HG03520 (cell line): ENCODE data around the gene AGXT2.
A peak's percentile ranks its signal among the peaks of the same experiment; 100 is the strongest.

Source experiments
- ATAC-seq: cut with Tn5 transposase; IDR thresholded peaks from one replicate; pipeline ENCODE4 v1.9.1; 2021; ENCODE audit warnings: mild to moderate bottlenecking, moderate library complexity; ENCODE audit not compliant: unreplicated experiment

The AGXT2 gene

GRCh38 chr5:35016174-35017051, 31.3 kb downstream of the AGXT2 start:
- ATAC-seq, result no peak

- ATAC-seq, result no peak
Observed at GRCh38 chr5:35015063-35015462, 32.7 kb downstream of the AGXT2 start.

GRCh38 chr5:35012796-35013195, 35.0 kb downstream of the AGXT2 start:
- no peak for ATAC-seq

GRCh38 chr5:35012365-35012764, 35.4 kb downstream of the AGXT2 start:
- no peak for ATAC-seq

GRCh38 chr5:35010676-35011075, 37.1 kb downstream of the AGXT2 start:
- no peak for ATAC-seq

- no peak for ATAC-seq
Observed at GRCh38 chr5:35009657-35010056, 38.1 kb downstream of the AGXT2 start.

- no peak for ATAC-seq
Observed at GRCh38 chr5:35009019-35009418, 38.7 kb downstream of the AGXT2 start.

DNA sequence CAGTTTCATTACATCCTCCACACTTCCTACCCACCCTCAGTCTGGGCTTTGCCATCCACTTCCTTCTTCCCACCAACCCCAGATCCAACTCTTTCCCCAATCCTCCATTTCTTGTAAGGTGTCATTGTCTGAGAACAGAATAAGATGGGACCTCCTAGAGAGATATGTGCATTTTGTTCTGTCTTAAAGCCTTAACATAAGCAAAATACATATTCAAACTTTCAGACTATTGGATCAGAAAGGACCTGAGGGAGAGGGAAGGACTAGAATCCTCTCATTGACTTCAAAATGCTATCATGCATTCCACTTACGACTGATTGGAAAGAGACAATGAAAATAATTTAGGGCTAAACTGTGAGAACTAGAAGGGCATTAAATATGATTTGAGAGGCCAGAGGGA, 43.0 kb downstream of the AGXT2 start:
- no peak for ATAC-seq

DNA sequence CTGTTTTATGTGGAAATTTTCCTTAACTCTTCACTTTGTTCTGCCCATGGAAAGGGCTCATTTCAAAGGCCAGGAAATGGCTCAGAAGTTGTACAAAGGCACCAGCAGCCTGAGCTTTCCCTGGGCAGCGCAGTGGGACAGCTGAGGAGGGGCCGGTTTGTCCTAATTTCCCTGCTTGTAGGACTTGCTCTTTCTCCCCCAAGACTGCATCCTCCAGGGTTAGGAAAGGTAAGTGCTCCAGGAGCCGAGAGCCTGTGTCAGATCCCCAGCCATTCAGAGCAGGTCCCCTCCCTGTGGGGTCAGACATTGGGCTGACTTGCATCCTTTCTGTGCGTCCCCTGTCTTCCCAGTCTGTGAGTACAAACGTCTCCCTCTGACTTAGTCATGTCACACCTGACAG, 43.5 kb downstream of the AGXT2 start:
- ATAC-seq, result no peak

DNA sequence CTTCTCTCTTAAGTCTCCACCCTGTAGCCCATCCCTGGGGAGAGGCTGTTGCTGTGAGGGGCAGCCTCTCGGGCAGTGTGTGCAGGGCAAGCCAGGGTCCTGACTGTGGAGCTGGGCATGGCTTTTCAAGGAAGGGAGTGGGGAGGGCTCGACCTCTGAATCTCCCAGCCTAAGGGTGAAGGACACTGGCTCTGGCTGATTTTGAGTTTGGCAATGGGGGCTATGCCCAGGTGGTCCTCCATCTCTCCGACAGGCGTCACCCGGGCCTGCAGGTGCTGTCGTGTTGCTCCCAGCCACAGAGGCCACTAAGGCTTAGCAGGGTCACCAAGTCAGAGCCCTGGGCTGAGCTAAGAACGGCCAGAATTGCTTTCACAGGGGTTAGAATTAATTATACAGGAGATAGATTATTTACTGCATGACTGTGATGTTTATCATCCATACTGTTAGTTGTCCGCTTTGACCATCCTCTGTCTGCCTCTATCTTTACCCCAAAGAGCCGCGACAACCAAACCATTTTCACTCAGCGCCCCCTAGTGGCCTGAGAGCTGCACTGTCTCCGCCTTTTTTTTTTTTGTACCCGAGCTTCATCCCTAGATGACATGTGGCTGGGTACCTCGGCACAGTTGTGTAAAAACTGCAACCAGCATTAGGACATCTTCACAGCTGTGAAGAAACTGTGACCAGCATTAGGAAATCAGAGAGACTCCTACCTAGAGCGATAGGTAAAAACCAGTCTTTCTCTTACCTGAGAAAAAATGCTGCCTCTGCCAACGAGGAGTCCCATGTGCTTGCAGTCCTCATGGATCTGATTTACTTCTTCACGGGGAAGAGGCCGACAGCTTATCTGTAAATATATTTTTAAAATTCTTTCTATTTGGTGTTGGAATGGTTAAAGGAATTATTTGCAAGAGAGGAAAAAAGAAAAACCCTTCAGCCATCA, 44.5 kb downstream of the AGXT2 start:
- peak; percentile 81 for ATAC-seq

DNA sequence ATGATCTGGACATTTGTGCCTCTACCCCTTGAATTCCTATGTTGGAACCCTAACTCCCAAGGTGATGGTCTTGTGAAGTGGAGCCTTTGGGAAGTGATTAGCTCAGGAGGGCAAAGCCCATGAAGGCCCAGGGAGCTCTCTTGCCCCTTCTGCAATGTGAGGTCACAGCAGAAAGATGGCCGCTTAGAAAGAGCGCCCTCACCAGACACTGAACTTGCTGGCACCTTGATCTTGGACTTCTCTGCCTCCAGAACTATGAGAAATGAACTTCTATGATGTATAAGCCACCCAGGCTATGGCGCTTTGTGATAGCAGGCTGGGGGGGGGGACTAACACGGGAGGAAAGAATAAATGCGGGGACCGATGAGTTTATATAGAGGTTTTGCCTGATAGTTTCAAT, 45.3 kb downstream of the AGXT2 start:
- no peak for ATAC-seq

DNA sequence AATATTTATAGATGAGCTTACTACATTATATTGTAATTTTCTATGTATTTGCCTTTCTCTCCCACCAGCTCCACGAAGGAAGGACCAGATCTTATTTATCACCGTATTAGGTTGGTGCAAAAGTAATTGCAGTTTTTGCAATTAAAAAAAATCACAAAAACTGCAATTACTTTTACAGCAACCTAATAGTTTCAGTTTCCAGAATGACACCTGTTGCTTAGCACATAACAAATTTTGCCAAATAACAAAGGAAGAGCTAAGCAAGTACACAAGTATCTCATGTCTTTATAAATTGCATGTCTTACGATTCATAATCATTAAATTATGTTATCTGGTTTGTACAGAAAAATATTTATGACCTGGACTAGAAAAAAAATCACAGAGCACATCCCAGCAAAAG, 45.9 kb downstream of the AGXT2 start:
- ATAC-seq, result no peak

DNA sequence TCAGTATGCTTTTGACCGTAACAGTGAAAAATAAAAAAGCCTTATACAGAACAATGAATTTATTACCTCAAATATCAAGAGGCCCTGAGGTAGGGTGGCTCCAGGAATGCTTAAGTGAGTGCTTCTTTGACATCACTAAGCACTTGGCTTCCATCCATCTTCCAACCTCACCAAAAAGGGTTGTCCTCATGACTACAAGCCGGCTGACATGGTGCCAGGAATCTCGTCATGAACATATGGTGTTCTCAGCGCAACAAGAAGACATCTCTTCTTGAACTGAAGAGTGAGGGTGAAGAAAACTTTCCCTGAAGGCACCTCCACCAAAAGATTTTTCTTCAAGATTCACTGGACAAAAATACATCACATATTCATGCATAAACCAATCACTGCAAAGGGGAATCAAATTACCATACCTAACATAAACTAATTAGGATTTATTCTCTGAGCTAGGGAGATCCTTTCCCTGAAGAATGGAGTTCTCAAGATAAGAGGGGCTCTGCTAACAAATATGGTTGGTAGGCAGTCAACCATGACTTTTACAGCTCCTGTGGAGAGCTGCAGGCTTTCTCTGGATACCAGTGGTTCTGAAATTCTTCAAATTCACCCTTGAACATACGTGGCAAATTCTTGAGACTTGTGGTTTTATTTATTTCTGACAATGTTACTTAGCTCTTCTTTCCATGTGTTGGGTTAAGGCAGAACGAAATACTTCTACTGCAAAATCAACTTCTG, 49.5 kb downstream of the AGXT2 start:
- ATAC-seq, result no peak

GRCh38 chr5:34996261-34996660, 51.5 kb downstream of the AGXT2 start:
- ATAC-seq, result no peak

DNA sequence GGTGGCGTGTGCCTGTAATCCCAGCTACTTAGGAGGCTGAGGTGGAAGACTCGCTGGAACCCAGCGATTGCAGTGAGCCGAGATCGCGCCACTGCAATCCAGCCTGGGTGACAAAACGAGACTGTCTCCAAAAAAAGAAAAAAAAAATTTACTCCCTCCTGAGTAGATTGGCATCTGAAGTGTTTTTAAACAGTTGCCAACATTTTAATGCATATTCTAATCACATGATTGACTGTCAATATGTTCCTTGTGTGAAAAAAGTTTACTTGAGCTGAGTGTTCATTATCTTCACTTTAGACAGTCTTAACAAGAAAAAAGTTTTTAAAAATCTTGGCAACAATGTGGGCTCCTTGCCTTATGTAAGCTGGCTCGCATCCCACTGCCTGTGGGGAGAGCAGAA, 53.8 kb downstream of the AGXT2 start:
- ATAC-seq, result no peak

DNA sequence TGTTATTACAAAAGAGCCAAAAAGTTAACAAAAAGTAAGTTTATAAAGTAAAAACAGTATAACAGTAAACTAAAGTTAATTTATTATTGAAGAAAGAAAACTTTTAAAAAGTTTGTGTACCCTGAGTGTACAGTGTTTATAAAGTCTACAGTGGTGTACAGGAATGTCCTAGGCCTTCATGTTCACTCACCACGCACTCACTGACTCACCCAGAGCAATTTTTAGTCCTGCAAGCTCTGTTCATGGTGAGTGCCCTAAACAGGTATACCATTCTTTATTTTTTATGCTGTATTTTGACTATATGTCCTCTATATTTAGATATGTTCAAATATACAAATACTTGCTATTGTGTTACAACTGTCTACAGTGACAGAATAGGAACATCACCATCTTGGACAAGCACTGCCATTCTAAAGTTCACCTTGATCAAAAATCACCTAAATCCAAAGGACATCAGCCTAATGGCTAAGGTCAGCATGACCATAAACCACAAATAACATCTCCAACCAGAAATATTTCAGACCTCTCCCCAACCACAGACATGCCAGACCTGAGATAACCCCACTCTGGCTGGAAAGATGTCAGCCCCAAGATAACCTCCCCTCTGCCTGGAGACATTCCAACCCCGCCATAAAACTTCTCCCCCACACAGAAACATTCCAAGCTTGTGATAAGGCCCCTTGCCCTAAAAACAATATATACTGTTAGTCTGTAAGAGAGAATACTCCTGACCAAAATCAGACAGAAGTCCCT, 56.1 kb downstream of the AGXT2 start:
- no peak for ATAC-seq

GRCh38 chr5:34986965-34987364, 60.8 kb downstream of the AGXT2 start:
- ATAC-seq, result no peak

DNA sequence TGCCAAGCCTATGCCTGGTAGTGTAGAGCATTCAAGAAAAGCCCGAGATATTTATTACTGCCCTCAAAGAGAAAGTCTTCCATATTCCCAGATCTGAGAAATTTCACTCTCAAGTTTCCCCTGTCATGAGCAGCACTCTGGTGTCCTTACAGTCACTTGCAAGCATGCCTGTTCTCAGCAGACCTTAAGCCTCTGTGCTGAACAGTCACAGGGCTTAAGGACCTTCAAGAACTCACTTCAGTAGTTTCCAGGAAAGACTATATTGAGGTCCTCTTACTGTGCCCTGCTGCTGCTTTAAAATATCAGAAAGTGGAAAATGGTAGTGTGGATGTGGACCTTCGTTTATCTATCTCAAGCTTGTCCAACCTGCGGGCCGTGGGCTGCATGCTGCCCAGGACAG, 64.9 kb downstream of the AGXT2 start:
- no peak for ATAC-seq

DNA sequence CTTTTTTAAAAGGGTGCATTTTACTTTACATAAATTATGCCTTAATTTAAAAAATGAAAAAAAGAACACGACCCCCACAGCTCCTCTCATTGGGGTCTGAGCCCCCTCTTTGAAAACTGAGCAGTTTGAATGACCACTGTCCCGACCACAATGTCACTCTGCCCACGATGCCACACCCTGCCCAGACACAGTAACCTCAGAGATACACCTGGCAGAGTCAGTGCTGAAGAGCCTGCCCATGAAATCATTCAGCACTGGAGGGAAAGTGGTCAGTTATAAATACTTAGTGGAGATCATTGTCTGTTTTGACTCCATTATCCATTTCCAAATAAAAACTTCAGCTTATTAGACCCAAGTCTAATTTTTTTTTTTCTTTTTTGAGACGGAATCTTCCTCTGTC, 69.1 kb downstream of the AGXT2 start:
- ATAC-seq, result no peak

DNA sequence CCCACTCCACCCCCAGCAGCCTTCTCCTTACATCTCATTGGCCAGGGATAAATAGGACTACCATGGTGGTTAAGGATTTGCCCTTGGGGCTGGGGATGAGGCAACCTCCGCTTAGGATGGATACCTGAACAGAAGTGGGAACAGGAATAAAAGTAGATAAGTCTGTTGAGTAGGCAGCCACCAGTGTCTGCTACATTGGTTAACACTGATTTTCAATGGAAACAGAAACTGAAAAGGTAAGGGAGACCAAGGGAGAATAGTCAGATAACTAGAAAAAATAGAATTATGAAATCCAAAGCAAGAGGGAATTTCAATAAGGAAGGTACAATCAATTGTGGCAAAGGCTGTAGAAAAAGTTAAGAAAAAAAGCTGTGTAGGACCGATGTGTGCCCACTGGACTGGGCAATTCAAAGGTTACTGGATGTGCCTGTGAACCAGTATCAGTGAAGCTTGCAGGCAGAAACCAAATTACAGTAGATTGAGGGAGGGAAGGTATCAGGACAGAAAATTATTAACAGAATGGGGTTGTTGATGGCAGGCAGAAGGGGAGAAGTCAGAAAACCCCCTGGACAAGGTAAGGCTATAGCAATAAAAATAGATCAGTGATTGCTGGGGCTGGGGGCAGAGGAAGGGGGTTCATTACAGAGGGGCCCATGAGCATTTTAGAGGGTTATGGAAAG, 69.7 kb downstream of the AGXT2 start:
- ATAC-seq, result no peak
